ENCODE measurements around the gene HEG1. TPM values are rescaled to one million over a fixed set of nuclear protein-coding genes. Genes with fewer than 3 reads are reported as not detected.

Gene HEG1
- total RNA-seq, 1 experiment from 2014 or later: 69.8 TPM

DNA sequence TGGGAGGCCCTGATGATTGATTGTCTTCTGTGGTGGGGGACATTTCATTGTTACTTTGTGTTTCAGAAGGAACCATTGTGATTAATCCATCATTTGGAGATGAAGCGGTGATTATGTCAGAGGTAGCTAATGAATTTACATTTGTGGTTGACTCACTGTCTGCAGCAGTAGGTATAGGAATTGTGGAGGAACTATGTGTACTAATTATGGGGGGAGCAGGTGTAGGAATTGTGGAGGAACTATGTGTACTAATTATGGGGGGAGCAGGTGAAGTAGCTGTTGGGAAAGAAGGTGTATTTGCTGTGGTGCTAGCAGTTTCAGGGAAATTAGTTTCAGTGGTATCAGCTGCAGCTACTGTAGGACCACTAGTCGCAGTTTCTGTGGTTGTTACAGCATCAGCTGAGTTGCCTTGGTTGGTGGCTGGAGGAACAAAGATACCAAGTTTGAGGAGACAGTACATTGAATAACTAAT lies 128.2 kb downstream of the HEG1 start:
- ChIA-PET POLR2A (no interaction called here), CTCF (interaction anchor here (1.1 to 1.3 kb wide), 2 partner anchors 24 to 40 kb away, joined by 3 to 4 read pairs; no protein-coding TSS in a partner anchor)
- no peaks in the 10 kb centered on the region for H3K4me1 Mint-ChIP-seq (ENCODE audit: low read depth, unreplicated experiment)
- Histone ChIP-seq H3K36me3 (ENCODE audit: control insufficient read depth, insufficient read depth, low read length) (no peaks in the 10 kb centered on the region), H3K4me3 (ENCODE audit: low read depth, low read length) (no peak overlapping the region), H3K27me3 (replicated peaks; ENCODE audit: control insufficient read depth, insufficient read depth, low read length) (no peaks in the 10 kb centered on the region), H3K9me3 (no peaks in the 10 kb centered on the region), H3K4me1 (no peaks in the 10 kb centered on the region)
- TF ChIP-seq, protein P1, sequence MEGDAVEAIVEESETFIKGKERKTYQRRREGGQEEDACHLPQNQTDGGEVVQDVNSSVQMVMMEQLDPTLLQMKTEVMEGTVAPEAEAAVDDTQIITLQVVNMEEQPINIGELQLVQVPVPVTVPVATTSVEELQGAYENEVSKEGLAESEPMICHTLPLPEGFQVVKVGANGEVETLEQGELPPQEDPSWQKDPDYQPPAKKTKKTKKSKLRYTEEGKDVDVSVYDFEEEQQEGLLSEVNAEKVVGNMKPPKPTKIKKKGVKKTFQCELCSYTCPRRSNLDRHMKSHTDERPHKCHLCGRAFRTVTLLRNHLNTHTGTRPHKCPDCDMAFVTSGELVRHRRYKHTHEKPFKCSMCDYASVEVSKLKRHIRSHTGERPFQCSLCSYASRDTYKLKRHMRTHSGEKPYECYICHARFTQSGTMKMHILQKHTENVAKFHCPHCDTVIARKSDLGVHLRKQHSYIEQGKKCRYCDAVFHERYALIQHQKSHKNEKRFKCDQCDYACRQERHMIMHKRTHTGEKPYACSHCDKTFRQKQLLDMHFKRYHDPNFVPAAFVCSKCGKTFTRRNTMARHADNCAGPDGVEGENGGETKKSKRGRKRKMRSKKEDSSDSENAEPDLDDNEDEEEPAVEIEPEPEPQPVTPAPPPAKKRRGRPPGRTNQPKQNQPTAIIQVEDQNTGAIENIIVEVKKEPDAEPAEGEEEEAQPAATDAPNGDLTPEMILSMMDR (IDR thresholded peaks at IDR 0.05; ENCODE audit: insufficient read depth in 1 of 2, low read depth in 1 of 2, low read length in 1 of 2, severe bottlenecking in 1 of 2, unreplicated experiment in 1 of 2): no peak
- intact Hi-C loops (cut with micrococcal nuclease; ENCODE audit: unreplicated experiment): loop anchor here (1.0 to 10.0 kb wide), 4 partner anchors 19 to 657 kb away; no protein-coding TSS in a partner anchor
- no peaks in the 10 kb centered on the region for H3K36me3 Mint-ChIP-seq (ENCODE audit: insufficient read depth, unreplicated experiment)
- H3K27ac Mint-ChIP-seq (ENCODE audit: unreplicated experiment): no peak overlapping the region
- H3K4me3 Mint-ChIP-seq (ENCODE audit: unreplicated experiment): no peak overlapping the region
- H3K27me3 Mint-ChIP-seq (ENCODE audit: insufficient read depth, unreplicated experiment): no peaks in the 10 kb centered on the region
- DNase-seq: no peak
- no TSS peak for BruUV-seq (replicated peaks)
- H3K9me3 Mint-ChIP-seq (ENCODE audit: unreplicated experiment): no peaks in the 10 kb centered on the region

DNA sequence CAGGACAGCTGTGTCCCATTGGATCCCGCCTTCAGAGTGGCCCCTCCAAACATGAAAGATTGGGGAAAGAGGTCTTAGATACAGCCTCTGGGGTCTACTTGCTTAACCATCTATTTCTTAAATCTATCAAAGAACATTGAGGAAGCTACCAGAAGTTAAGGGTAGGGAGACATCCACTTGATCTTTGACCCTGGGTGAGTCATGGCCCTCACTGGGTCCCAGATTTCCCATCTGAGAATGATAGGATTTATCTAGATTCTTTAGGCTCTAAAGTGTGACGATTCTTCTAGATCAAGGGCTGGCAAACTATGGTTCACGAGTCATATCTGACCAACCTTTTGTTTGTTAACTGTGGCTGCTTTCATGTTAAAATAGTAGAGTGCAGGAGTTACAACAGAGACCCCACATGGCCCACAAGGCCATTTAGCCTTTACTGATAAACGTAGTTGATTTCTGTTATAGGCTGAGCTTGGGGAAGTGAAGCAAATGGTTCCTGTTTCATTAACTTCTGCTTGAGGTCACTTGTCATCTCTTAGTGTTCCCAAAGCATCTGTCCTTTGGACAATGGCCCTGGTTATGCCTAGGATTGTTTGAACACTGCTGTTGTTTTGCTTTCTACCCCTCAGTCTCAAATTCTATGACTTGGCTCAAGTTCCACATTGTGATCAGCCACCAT lies 129.2 kb downstream of the HEG1 start:
- H3K4me1 Mint-ChIP-seq (ENCODE audit: low read depth, unreplicated experiment): no peaks in the 10 kb centered on the region
- ChIA-PET POLR2A (no interaction called here), CTCF (interaction anchor here (1.3 kb wide), 1 partner anchor 25 kb away, joined by 4 read pairs; no protein-coding TSS in a partner anchor)
- TF ChIP-seq, protein P1 (IDR thresholded peaks at IDR 0.05; ENCODE audit: insufficient read depth in 1 of 2, low read depth in 1 of 2, low read length in 1 of 2, severe bottlenecking in 1 of 2, unreplicated experiment in 1 of 2): no peak
- Histone ChIP-seq H3K36me3 (ENCODE audit: control insufficient read depth, insufficient read depth, low read length) (no peaks in the 10 kb centered on the region), H3K9me3 (no peaks in the 10 kb centered on the region), H3K4me3 (ENCODE audit: low read depth, low read length) (no peak overlapping the region), H3K27me3 (replicated peaks; ENCODE audit: control insufficient read depth, insufficient read depth, low read length) (no peaks in the 10 kb centered on the region), H3K4me1 (no peaks in the 10 kb centered on the region)
- H3K27ac Mint-ChIP-seq (ENCODE audit: unreplicated experiment): no peak overlapping the region
- BruUV-seq (replicated peaks): no TSS peak
- DNase-seq: no peak
- no peaks in the 10 kb centered on the region for H3K27me3 Mint-ChIP-seq (ENCODE audit: insufficient read depth, unreplicated experiment)
- H3K36me3 Mint-ChIP-seq (ENCODE audit: insufficient read depth, unreplicated experiment): no peaks in the 10 kb centered on the region
- intact Hi-C loops (cut with micrococcal nuclease; ENCODE audit: unreplicated experiment): loop anchor here (10.0 kb wide), 1 partner anchor 658 kb away; no protein-coding TSS in a partner anchor
- no peaks in the 10 kb centered on the region for H3K9me3 Mint-ChIP-seq (ENCODE audit: unreplicated experiment)
- no peak overlapping the region for H3K4me3 Mint-ChIP-seq (ENCODE audit: unreplicated experiment)

DNA sequence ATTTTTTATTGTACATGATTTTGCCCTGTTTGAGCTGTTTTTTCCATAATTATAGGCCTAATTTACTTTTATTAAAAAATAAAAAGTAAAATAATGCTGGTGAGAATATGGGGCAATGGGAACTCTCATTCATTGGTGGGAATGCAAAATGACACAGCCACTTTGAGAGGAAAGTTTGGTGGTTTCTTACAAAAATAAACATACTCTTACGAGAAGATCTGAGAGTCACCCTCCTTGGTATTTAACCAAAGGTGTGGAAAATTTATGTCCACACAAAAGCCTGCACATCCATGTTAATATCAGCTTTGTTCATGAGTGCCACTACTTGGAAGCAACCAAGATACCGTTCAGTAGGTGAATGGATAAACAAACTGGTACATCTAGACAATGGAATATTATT lies 131.1 kb downstream of the HEG1 start:
- ChIA-PET POLR2A (no interaction called here), CTCF (no interaction called here)
- no peaks in the 10 kb centered on the region for H3K27me3 Mint-ChIP-seq (ENCODE audit: insufficient read depth, unreplicated experiment)
- DNase-seq: no peak
- no peaks in the 10 kb centered on the region for H3K9me3 Mint-ChIP-seq (ENCODE audit: unreplicated experiment)
- H3K36me3 Mint-ChIP-seq (ENCODE audit: insufficient read depth, unreplicated experiment): no peaks in the 10 kb centered on the region
- Histone ChIP-seq H3K4me3 (ENCODE audit: low read depth, low read length) (no peak overlapping the region), H3K9me3 (no peaks in the 10 kb centered on the region), H3K36me3 (ENCODE audit: control insufficient read depth, insufficient read depth, low read length) (no peaks in the 10 kb centered on the region), H3K27me3 (replicated peaks; ENCODE audit: control insufficient read depth, insufficient read depth, low read length) (no peaks in the 10 kb centered on the region), H3K4me1 (no peaks in the 10 kb centered on the region)
- H3K27ac Mint-ChIP-seq (ENCODE audit: unreplicated experiment): no peak overlapping the region
- intact Hi-C loops (cut with micrococcal nuclease; ENCODE audit: unreplicated experiment): loop anchor here (10.0 kb wide), 1 partner anchor 660 kb away; no protein-coding TSS in a partner anchor
- H3K4me1 Mint-ChIP-seq (ENCODE audit: low read depth, unreplicated experiment): peaks cover 2% of the 10 kb centered on the region
- no TSS peak for BruUV-seq (replicated peaks)
- no peak overlapping the region for H3K4me3 Mint-ChIP-seq (ENCODE audit: unreplicated experiment)
- TF ChIP-seq, protein P1 (IDR thresholded peaks at IDR 0.05; ENCODE audit: insufficient read depth in 1 of 2, low read depth in 1 of 2, low read length in 1 of 2, severe bottlenecking in 1 of 2, unreplicated experiment in 1 of 2): no peak

All from Caco-2 (cell line).